Measurements from ENCODE around the gene FLVCR1.

- TF ChIP-seq EZH2 (IDR thresholded peaks at IDR 0.05; ENCODE audit: borderline replicate concordance, low read depth, low read length, severe bottlenecking) (no peak), CTCF (IDR thresholded peaks at IDR 0.05; ENCODE audit: extremely low read depth in 1 of 2, insufficient read depth in 1 of 2, low read depth in 1 of 2, low read length in 2 of 2) (no peak), POLR2AphosphoS5 (IDR thresholded peaks at IDR 0.05; ENCODE audit: insufficient read depth, low read depth, low read length) (no peak), POLR2A (IDR thresholded peaks at IDR 0.05; ENCODE audit: low read depth, low read length) (no peak), MAX (IDR thresholded peaks at IDR 0.05; ENCODE audit: insufficient read depth, insufficient read length) (no peak), MYC (IDR thresholded peaks at IDR 0.05; ENCODE audit: low read depth, low read length) (no peak), FOS (IDR thresholded peaks at IDR 0.05; ENCODE audit: borderline replicate concordance, insufficient read depth, low read length) (no peak), JUN (IDR thresholded peaks at IDR 0.05; ENCODE audit: borderline replicate concordance, insufficient read depth, insufficient read length, low read depth) (no peak), GATA2 (IDR thresholded peaks at IDR 0.05; ENCODE audit: insufficient read depth, insufficient read length, low read depth, low read length) (no peak)
Observed at GRCh38 chr1:212814537-212815334, 43.3 kb upstream of the FLVCR1 start.
